GM18499 (cell line): ENCODE measurements around the gene DEFB123.
"Not testable (repeated sequence)": the region's sequence is repeated elsewhere in the genome, so short reads cannot be mapped to it uniquely, and the experiment has no call there.

Experiments used
- ATAC-seq: cut with Tn5 transposase; IDR thresholded peaks from one replicate; pipeline ENCODE4 v1.9.1; 2021; ENCODE audit warnings: moderate number of reproducible peaks; ENCODE audit not compliant: insufficient read depth, unreplicated experiment

Gene DEFB123, protein sequence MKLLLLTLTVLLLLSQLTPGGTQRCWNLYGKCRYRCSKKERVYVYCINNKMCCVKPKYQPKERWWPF

DNA sequence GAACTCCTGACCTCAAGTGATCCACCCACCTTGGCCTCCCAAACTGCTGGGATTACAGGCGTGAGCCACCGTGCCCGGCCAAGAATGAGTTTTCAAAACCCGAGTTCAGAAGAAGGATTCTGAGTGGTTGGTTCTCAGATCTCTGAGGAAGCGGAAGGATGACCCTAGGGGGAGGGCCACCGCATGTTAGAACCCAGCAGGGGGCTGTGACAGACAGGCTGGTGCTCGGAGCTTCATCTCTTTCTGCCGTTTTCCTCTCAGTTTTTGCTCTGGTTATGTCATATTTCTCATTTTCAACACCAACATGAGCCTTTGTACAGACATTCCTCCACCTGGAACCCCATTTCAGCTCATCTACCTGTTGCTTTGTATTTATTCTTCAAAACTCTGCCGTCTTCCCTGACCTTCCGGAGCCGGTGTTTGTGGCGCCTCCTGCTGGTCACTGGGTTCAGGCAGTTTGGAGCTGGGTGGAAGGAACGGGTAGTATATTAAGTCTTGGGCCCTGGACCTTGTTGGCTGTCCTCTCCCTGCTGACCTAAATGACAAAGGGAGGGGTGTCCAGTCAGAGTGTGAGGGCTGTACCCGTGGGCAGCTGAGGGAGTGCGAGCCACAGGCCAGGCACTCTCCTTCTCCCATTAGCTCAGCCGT, at the start of gene DEFB123:
TSS of gene DEFB123 (plus strand) at position 621 of the 648 bp plus-strand sequence. CDS start 67 bp downstream, outside the sequence.
- ATAC-seq, result no peak

DNA sequence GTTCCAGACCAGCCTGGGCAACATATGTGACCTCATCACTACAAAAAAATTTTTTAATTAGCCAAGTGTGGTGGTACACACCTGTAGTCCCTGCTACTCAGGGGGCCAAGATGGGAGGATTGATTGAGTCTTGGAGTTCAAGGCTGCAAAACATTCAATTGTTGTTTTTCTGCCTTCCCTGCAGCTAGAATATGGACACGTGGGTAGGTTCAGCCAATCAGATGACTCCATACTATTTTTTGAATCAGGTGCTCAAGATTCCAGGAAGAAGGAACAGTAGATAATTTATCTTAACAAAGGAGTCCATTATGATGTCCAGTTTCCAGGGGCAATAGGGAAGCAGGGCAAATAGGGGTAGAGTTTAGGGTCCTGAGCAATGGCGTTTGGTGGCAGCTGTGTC, 47.6 kb upstream of the DEFB123 start:
- no peak for ATAC-seq

DNA sequence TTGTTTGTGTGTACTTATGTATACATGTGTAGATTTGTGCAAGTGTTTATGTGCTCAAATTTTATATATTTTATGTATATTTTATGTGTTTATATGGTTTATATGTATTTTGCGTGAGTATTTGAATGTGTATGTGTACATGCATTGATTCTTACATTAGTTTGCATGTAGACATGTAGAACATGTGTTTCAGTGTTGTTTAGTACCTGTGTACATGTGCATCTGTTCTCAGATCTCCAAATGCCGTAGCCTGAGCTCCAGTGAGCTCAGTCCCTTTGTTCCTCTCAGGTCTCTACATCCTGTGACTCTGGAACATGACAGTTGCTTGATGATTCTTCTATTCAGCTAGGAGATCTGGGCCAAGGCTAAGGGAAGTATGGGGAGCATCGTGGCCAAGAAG, 45.5 kb upstream of the DEFB123 start:
- no peak for ATAC-seq

DNA sequence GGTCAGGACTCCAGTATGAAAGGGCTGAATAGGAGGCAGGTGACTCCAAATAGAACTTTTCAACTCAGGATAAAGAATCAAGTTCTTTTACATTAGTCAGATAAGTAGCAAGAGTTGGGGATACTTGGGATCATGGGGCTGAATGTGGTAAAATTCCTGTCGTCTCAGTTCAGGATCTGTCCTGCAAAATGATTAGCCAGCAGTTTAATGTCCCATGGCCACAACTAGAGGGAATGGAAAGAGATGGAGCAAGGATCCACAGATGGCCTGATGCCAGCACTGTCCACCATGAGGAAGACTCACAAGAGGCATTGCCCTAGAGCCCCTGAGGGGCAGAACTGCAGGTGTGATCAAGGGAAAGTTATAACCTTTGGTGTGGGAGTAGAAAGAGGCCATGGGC, 36.5 kb upstream of the DEFB123 start:
- no peak for ATAC-seq

DNA sequence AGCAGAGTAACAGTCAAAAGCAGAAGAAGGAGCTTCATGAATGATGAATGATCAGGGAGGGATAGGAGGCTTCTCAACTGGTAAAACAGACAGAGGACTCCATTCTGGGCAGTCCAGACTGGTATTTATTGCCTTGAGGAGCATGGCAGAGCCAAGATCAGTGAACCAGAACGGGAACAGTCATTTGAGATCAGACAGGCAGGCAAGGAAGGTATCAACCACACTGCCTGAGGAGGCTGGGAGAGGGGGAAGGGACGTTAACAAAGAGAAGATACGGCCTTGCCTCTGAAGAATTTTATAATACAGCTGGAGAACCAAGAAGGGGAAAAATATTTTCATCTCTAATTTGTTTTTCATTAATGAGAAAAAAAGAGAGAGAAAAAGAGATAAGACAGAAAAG, 34.3 kb upstream of the DEFB123 start, which contains the start of gene DEFB121:
TSS of gene DEFB121 (minus strand) at position 101 of the 400 bp plus-strand sequence. CDS start at position 38, 63 bp downstream.
- ATAC-seq, result no peak

DNA sequence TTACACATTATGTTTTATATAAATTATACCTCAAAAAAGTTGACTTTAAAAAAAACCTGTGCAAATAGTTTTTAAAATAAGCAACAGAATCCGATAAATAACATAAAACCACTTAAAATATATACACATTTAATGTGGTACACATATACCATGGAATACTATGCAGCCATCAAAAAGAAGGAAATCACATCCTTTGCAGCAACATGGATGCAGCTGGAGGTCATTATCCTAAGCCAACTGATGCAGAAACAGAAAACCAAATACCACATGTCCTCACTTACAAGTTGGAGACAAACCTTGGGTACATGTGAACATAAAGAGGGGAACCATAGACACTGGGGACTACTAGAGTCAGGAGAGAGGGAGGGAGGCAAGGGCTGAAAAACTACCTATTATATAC, 30.4 kb upstream of the DEFB123 start:
- ATAC-seq, result no peak

DNA sequence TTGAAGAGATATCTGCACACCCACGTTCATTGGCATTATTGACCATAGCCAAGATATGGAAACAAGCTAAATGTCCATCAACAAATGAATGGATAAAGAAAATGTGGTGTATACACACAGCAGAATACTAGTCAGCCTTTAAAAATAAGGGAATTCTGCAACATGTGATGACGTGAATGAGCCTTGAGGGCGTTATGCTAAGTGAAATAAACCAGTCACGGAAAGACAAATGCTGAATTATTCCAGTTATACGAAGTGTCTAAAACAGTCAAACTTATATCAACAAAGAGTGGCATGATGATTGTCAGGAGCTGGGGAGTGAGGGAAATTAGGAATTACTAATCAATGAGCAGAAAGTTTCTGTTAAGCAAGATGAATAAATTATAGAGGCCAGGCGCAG, 26.1 kb upstream of the DEFB123 start:
- ATAC-seq, result no peak

DNA sequence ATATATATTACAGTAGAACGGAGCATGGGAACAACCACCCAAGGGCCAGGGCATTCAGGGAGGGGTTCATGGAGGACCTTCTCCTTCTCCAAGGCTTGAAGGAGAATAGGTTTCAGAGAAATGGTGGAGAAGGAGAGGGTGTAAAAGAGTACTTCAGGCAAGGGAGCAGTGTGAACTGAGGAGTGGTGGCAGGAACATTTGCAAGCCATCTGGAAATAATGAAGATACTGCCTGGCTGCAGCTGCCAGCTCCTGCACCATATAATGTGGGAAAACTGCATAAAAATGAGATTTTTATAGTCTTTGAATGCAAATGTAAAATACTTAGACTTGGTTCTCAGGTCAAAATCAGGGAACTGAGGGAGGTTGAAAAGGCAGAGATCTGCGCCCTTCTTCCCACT, 24.8 kb upstream of the DEFB123 start:
- ATAC-seq, result no peak

DNA sequence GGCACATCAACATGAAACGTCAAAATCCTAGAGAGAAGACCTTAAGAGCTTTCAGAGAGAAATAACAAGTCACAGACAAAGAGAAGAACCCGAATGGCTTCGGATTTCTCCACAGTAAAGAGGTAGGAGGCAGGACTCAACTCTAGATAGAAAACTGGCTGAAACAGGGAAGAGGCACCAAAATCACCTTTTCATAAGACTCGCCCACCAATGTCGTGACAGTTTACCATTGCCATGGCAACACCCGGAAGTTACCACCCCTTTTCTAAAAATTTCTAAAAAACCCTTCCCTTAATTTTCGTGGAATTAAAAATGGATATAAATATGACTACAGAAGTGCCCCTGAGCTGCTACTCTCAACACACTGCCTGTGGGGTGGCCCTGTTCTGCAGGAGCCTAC, 22.1 kb upstream of the DEFB123 start:
- ATAC-seq, result no peak

DNA sequence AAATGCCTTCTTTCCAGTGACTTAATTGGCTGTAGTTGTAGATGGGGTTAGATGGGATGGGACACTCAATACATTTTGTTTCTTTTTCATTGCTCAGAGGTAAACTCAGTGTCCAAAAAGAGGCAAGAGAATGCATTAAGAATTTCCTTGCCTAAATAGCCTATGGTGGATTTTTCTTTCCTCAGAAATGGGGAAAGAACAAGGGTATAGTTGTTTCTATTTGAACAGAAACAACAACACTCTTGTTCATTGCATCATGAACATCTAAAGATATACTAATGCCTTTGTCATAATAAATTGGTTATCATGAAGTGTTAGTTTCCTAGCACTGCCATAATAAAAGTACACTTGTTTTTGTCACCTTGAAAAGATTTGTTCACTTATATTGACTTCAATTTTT, 14.6 kb upstream of the DEFB123 start:
- no peak for ATAC-seq

DNA sequence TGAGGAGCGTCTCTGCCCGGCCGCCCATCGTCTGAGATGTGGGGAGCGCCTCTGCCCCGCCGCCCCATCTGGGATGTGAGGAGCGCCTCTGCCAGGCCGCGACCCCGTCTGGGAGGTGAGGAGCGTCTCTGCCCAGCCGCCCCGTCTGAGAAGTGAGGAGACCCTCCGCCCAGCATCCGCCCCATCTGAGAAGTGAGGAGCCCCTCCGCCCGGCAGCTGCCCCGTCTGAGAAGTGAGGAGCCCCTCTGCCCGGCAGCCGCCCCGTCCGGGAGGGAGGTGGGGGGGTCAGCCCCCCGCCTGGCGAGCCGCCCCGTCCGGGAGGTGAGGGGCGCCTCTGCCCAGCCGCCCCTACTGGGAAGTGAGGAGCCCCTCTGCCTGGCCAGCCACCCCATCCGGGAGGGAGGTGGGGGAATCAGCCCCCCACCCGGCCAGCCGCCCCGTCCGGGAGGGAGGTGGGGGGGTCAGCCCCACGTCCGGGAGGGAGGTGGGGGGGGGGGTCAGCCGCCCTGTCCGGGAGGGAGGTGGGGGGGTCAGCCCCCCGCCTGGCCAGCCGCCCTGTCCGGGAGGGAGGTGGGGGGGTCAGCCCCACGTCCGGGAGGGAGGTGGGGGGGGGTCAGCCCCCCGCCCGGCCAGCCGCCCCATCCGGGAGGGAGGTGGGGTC, 13.4 kb upstream of the DEFB123 start:
- ATAC-seq, result not testable (repeated sequence)

DNA sequence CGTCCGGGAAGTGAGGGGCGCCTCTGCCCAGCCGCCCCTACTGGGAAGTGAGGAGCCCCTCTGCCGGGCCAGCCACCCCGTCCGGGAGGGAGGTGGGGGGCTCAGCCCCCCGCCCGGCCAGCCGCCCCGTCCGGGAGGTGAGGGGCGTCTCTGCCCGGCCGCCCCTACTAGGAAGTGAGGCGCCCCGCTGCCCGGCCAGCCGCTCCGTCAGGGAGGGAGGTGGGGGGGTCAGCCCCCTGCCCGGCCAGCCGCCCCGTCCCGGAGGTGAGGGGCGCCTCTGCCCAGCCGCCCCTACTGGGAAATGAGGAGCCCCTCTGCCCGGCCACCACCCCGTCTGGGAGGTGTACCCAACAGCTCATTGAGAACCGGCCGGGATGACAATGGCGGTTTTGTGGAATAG, 12.9 kb upstream of the DEFB123 start:
- not testable (repeated sequence) for ATAC-seq

DNA sequence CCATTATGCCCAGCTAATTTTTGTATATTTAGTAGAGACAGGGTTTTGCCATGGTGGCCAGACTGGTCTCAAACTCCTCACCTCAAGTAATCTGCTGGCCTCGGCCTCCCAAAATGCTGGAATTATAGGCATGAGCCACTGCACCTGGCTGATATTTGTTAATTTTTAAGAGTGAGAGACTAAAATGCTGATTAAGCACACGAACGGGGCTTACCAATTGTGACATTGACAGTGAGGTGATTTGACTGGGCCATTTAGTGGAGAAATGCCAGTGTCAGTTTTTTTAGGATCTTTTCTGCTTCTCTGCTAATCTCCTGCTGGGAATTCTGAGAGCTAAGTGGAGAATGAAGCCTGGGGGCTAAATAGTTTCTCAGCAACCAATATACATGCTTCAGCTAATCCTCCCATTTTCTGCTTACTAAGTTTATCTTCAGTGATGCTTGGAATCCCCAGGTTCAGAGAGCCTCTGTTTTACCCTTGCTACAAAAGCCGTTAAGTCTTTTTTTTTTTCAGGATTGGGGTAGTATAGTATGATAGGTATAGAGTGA, 9.8 kb upstream of the DEFB123 start:
- no peak for ATAC-seq

DNA sequence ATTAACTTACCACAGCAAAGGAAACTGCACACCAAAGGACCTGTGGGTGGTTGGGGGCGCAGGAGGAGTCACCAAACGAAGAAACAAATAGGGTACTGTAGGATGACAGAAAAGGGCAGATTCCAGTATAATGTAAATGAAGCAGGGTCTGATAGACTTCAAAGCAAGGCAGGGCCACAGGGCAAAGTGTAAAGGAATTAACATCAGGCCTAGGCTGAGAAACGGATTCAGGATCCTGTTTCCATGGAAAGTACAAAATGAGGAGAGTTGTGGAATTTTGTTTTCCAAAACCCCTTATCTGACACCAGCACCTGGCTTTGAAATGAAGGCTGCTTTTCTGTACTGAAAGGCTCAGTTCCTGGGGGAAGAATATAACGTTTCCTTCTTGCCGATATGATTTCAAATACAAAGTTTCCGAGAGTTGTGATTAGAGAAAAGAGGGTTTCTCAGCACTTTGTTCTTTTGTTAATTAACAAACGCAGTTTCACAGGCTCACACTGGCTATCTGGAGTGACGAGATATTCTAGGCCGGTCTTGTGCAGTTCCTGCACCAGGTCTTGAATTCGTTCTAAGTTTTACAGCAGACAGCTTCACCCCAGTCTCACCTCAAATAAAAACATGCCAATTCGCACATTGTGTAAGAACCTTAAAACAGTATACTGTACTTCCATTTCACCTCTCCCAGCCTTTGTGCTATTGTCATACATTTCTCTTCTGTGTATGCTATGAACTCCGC, 5.8 kb downstream of the DEFB123 start:
- ATAC-seq, result no peak

DNA sequence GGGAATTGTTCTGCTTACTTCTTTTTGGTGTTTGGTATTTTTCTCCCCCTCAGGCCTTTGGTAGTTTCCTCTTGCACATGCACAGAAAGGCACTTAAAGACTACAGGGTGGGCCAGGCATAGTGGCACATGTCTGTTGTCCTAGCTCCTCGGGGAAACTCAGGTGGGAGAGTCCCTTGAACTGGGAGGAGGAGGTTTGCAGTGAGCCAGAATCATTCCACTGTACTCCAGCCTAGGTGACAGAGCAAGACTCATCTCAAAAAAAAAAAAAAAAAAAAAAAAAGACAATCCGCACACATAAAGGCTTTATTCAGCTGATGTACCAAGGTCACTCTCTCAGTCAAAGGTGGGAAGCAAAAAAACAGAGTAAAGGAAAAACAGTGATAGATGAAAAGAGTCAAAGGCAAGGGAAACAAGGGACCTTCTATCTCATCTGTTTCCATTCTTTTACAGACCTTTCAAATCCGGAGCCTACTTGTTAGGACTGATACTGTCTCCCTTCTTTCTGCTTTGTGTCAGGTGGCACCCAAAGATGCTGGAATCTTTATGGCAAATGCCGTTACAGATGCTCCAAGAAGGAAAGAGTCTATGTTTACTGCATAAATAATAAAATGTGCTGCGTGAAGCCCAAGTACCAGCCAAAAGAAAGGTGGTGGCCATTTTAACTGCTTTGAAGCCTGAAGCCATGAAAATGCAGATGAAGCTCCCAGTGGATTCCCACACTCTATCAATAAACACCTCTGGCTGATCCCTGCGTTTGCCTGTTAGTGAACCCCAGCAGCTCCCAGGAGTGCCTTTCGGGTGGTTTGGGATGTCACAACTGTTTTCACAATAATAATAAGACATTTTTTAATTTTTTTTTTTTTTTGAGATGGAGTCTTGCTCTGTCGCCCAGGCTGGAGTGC, 9.3 kb downstream of the DEFB123 start:
- no peak for ATAC-seq

DNA sequence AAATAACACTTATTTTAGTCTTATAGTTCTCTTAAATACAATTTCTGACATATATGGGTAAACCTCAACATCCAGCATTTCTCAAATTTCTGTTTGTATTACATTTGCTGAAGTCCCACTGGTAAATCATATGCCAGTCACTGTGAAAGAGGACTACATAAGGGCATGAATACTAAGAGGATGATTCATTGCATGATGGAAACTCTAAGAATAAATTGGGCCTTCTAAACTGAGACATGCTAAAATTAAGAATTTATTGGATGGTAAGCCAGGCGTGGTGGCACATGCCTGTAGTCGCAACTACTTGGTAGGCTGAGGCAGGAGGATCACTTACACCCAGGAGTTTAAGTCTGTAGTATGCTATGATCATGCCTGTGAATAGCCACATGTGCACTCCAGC, 12.1 kb downstream of the DEFB123 start:
- no peak for ATAC-seq

DNA sequence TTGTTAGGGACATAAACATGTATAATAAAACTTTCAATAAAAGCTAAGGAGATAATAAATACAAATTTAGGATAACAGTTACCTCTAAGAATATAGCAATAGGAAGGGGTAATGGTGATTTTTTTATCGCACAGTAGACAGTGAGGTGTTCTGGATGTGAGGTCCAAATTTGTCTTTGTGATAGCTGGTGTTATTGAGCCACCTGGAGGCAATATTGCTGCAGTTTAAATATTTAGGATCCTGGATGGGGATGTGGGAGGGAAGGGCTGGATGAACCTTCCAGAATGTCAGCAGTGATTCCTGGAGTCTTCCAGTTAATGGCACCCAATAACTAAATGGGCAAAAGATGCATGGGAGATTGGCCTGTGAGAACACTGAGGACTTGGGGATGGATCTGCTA, 13.9 kb downstream of the DEFB123 start:
- ATAC-seq, result no peak

DNA sequence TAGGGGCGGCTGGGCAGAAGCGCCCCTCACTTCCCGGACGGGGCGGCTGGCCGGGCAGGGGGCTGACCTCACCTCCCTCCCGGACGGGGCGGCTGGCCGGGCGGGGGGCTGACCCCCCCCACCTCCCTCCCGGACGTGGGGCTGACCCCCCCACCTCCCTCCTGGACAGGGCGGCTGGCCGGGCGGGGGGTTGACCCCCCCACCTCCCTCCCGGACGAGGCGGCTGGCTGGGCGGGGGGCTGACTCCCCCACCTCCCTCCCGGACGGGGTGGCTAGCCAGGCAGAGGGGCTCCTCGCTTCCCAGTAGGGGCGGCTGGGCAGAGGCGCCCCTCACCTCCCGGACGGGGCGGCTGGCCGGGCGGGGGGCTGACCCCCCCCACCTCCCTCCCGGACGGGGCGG, 30.5 kb downstream of the DEFB123 start:
- not testable (repeated sequence) for ATAC-seq

DNA sequence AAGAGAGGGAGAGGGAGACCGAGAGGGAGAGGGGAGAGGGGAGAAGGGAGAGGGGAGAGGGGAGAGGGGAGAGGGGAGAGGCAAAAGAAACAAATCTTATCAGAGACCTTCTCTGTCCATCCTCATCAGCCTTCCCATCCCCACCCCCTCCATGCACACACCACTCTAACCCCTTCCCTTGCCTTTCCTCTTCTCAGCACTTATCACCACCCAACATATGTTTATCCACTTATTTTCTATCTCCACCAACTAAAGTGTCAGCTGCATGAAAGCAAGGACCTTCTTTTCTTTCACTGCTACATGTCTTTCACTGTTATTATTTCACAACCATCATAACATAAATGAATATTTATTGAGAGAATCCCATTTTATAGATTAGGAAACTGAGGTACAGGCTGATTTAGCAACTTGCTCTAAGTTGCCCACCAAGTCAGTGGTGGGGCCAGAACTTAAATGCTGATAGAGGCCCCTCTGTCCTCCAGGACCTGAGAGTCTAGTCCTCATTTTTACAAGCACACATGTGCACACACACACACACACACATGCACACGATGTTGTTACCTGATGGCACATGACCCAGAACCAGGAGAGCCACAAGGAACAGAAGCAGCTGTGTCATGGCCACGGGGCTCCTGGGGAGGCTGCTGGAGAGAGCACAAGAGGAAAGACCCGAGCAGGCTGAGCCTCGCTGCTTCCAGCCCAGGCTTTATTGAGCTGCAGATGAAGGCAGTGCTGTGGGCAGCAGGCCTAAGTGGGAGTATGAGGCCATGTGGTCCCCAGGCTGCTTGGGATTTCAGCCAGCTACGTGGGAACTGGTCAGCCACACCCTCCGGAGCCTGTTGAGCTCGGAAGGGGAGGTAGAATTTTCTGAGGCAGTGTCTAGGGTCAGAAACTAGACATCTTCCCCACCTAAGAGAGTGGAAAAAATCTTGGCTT, 32.2 kb downstream of the DEFB123 start:
- no peak for ATAC-seq
